BE2C (cell line): Measurements from ENCODE around the gene LMF2.
"Not testable (repeated sequence)": the region's sequence is repeated elsewhere in the genome, so short reads cannot be mapped to it uniquely, and the experiment has no call there.

Source experiments
- DNase-seq: peaks from one replicate; pipeline ENCODE4 v3.0.0-alpha.2; 2020
- H3K27me3 ChIP-seq: fragments of 250-450 bp; sonication (Bioruptor Pico); 2 replicates; pipeline ENCODE4 v1.5.1; 2020; ENCODE audit warnings: mild to moderate bottlenecking
- H3K36me3 ChIP-seq: fragments of 250-450 bp; sonication (Bioruptor Pico); 2 replicates; pipeline ENCODE4 v1.5.1; 2020; ENCODE audit warnings: mild to moderate bottlenecking
- H3K4me1 ChIP-seq: fragments of 250-450 bp; sonication (Bioruptor Pico); 2 replicates; pipeline ENCODE4 v1.5.1; 2020
- H3K4me3 ChIP-seq: 2 replicates; pipeline ENCODE4 v1.5.1; 2011; ENCODE audit warnings: low read depth, low read length
- H3K9me3 ChIP-seq: fragments of 250-450 bp; sonication (Bioruptor Pico); 2 replicates; pipeline ENCODE4 v1.5.1; 2020
- CTCF ChIP-seq: IDR thresholded peaks from 2 replicates; pipeline ENCODE4 v1.5.1; 2012; ENCODE audit warnings: mild to moderate bottlenecking, low read depth, low read length

LMF2 gene

GRCh38 chr22:50521710-50522109, 14.2 kb upstream of the LMF2 start:
- Histone ChIP-seq H3K27me3 (no peaks in the 10 kb centered on the region), H3K4me3 (no peak overlapping the region), H3K36me3 (peaks cover 63% of the 10 kb centered on the region), H3K9me3 (no peaks in the 10 kb centered on the region), H3K4me1 (peaks cover 6% of the 10 kb centered on the region; the same call in 1 of the 2 replicates)
- DNase-seq, result no peak
- no peak for TF ChIP-seq CTCF

GRCh38 chr22:50520826-50521453, 13.4 kb upstream of the LMF2 start:
- Histone ChIP-seq H3K4me3 (no peak overlapping the region), H3K9me3 (no peaks in the 10 kb centered on the region), H3K36me3 (peaks cover 69% of the 10 kb centered on the region), H3K4me1 (peaks cover 5% of the 10 kb centered on the region; the same call in 1 of the 2 replicates), H3K27me3 (no peaks in the 10 kb centered on the region)
- TF ChIP-seq CTCF, result no peak
- no peak for DNase-seq

- not testable (repeated sequence) for H3K27me3 ChIP-seq, H3K4me1 ChIP-seq, H3K4me3 ChIP-seq, H3K9me3 ChIP-seq, DNase-seq
- H3K36me3 ChIP-seq, result peaks cover 69% of the 10 kb centered on the region
Observed at GRCh38 chr22:50520184-50520583, 12.7 kb upstream of the LMF2 start.

GRCh38 chr22:50519151-50519550, 11.6 kb upstream of the LMF2 start:
- Histone ChIP-seq H3K9me3 (no peaks in the 10 kb centered on the region), H3K27me3 (no peaks in the 10 kb centered on the region), H3K4me1 (peaks cover 5% of the 10 kb centered on the region; the same call in 1 of the 2 replicates), H3K4me3 (no peak overlapping the region), H3K36me3 (peaks cover 69% of the 10 kb centered on the region)
- no peak for DNase-seq
- TF ChIP-seq CTCF, result no peak

DNA sequence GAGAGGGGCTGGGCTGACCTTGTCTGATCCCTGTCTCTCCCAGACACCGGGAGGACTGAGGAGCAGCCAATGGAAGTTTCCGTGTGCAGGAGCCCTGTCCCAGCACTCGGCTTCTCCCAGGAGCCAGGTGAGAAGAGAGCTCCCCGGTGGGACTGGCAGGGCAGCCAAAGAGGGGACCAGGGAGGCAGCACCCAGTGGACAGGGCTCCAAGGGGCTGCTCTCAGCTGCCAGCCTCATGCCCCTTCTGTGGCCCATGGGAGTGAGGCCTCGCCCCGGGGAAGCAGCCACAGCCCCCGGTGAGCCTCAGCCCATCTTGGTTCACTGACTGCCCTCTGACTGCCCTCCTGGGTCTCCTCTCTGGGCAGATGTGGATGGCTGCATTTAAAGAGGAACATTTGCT, 11.1 kb upstream of the LMF2 start:
- no peak for TF ChIP-seq CTCF
- Histone ChIP-seq H3K36me3 (peaks cover 64% of the 10 kb centered on the region), H3K27me3 (no peaks in the 10 kb centered on the region), H3K4me1 (peaks cover 2% of the 10 kb centered on the region; the same call in 1 of the 2 replicates), H3K4me3 (no peak overlapping the region), H3K9me3 (no peaks in the 10 kb centered on the region)
- no peak for DNase-seq

GRCh38 chr22:50517495-50518260, 10.2 kb upstream of the LMF2 start:
- peaks cover 57% of the 10 kb centered on the region for H3K36me3 ChIP-seq
- DNase-seq, result no peak
- no peaks in the 10 kb centered on the region for H3K27me3 ChIP-seq
- no peaks in the 10 kb centered on the region for H3K9me3 ChIP-seq
- no peaks in the 10 kb centered on the region for H3K4me1 ChIP-seq
- no peak overlapping the region for H3K4me3 ChIP-seq
- TF ChIP-seq CTCF, result no peak
